ENCODE data around the gene COX7A2L.

GRCh38 chr2:42335514-42336104, 25.4 kb downstream of the COX7A2L start:
- TF ChIP-seq MXI1 (IDR thresholded peaks at IDR 0.05; ENCODE audit: low read depth, low read length) (no peak), CTCF (IDR thresholded peaks at IDR 0.05 in 2 of 3, conservative IDR thresholded peaks at IDR 0.05 in 1 of 3; ENCODE audit: control insufficient read depth in 2 of 3, extremely low read depth in 1 of 3, insufficient read depth in 1 of 3, low read depth in 3 of 3, low read length in 3 of 3) (no peak), EED (IDR thresholded peaks at IDR 0.05; ENCODE audit: low read depth) (no peak), PBX3 (IDR thresholded peaks at IDR 0.05; ENCODE audit: insufficient replicate concordance, low read depth, low read length) (no peak), IRF3 (IDR thresholded peaks at IDR 0.05) (no peak), ZZZ3 (IDR thresholded peaks at IDR 0.05; ENCODE audit: control insufficient read depth, insufficient read length, low read depth) (no peak), POLR2A (IDR thresholded peaks at IDR 0.05; ENCODE audit: low read depth, low read length) (no peak), SREBF1 (IDR thresholded peaks at IDR 0.05; ENCODE audit: low read length) (no peak), BHLHE40 (IDR thresholded peaks at IDR 0.05; ENCODE audit: borderline replicate concordance in 1 of 2, low read depth in 2 of 2, low read length in 1 of 2) (no peak), CEBPZ (IDR thresholded peaks at IDR 0.05; ENCODE audit: low read depth, low read length) (no peak), REST (IDR thresholded peaks at IDR 0.05; ENCODE audit: low read depth, low read length) (no peak)

Data from GM12878 (cell line).